Body of pancreas (tissue), 4 donors: ENCODE measurements around the gene MKNK1. TPM values are rescaled to one million over a fixed set of nuclear protein-coding genes. Genes with fewer than 3 reads are reported as not detected.
A peak's percentile ranks its signal among the peaks of the same experiment; 100 is the strongest.

Experiments
- ATAC-seq: fragments of 150-250 bp; one replicate; pipeline ENCODE4 v1.9.1; 2016
- DNase-seq, 4 donors: peaks; one replicate each; pipeline ENCODE4 v3.0.0-alpha.2; 2019
- H3K27ac ChIP-seq, 4 donors: fragments of 200-600 bp; sonication (generic); 1 replicate in 3 of 4; 2 replicates in 1 of 4; pipeline versions ENCODE4 v1.5.1 to v1.6.1; 2016 to 2019; ENCODE audit warnings: mild to moderate bottlenecking in 1 of 4, mixed read lengths in 1 of 4, moderate library complexity in 1 of 4
- H3K27me3 ChIP-seq, 2 donors: fragments of 200-600 bp; sonication (generic); one replicate each; pipeline ENCODE4 v1.6.0; 2016; ENCODE audit warnings: mild to moderate bottlenecking in 1 of 2
- H3K36me3 ChIP-seq, 2 donors: fragments of 200-600 bp; sonication (generic); replicated peaks in 1 of 2; 2 replicates each; pipeline ENCODE4 v1.5.1; 2016; ENCODE audit warnings: low read depth in 2 of 2; ENCODE audit not compliant: insufficient read depth in 1 of 2
- H3K4me1 ChIP-seq: fragments of 200-600 bp; sonication (generic); one replicate; pipeline ENCODE4 v1.6.0; 2016
- H3K4me3 ChIP-seq, 2 donors: fragments of 200-600 bp; sonication (generic); 1 replicate in 1 of 2; 2 replicates in 1 of 2; pipeline ENCODE4 v1.5.1; 2016 to 2019
- H3K9me3 ChIP-seq, 3 donors: fragments of 200-600 bp; sonication (generic); 1 replicate in 2 of 3; 2 replicates in 1 of 3; pipeline ENCODE4 v1.5.1; 2016
- CTCF ChIP-seq, 7 experiments: fragments of 450-650 bp in 4 of 7; fragments of 200-600 bp in 3 of 7; sonication (generic) in 3 of 7; IDR thresholded peaks; one replicate each; pipeline ENCODE4 v1.5.1; 2016 to 2019; ENCODE audit warnings: antibody characterized with exemption in 7 of 7
- POLR2A ChIP-seq, 3 donors: fragments of 450-650 bp; IDR thresholded peaks; one replicate each; pipeline ENCODE4 v1.6.1; 2016; ENCODE audit warnings: antibody characterized with exemption in 3 of 3, mild to moderate bottlenecking in 2 of 3
- WGBS, 2 donors: methylation state at CpG; one replicate each; pipeline ENCODE4 v1.1.5; 2017; 5-methylcytosine and 5-hydroxymethylcytosine counted together
- intact Hi-C: fragments of 100-400 bp; cut with DNase I; formaldehyde crosslinking; loops from one replicate; pipeline ENCODE4 v1.15.1; 2023
- total RNA-seq, 2 donors: library from RNA; depleted of rRNA; stranded (reverse); fragments of >200 nt; gene quantifications; one replicate each; pipeline ENCODE4 v1.1.0, GENCODE V29; 2016

MKNK1 gene
- total RNA-seq, 2 donors from 2014 or later, result 155 to 238 TPM

GRCh38 chr1:46621930-46622329, 17.9 kb upstream of the MKNK1 start:
- 69 to 74% methylated on average over 7 of the region's 7 CpGs for WGBS, 2 donors
- TF ChIP-seq POLR2A (IDR thresholded peaks at IDR 0.05) (no peak), CTCF (IDR thresholded peaks at IDR 0.05) (no peak)
- Histone ChIP-seq H3K36me3 (no peaks in the 10 kb centered on the region), H3K9me3 (no peaks in the 10 kb centered on the region), H3K27me3 (no peaks in the 10 kb centered on the region), H3K27ac (no peak overlapping the region), H3K4me1 (peaks cover 7% of the 10 kb centered on the region), H3K4me3 (no peak overlapping the region)
- no peak for DNase-seq
- ATAC-seq, result no peak
- intact Hi-C loops, result loop anchor here (10.0 kb wide), 1 partner anchor 103 kb away; no protein-coding TSS in a partner anchor

DNA sequence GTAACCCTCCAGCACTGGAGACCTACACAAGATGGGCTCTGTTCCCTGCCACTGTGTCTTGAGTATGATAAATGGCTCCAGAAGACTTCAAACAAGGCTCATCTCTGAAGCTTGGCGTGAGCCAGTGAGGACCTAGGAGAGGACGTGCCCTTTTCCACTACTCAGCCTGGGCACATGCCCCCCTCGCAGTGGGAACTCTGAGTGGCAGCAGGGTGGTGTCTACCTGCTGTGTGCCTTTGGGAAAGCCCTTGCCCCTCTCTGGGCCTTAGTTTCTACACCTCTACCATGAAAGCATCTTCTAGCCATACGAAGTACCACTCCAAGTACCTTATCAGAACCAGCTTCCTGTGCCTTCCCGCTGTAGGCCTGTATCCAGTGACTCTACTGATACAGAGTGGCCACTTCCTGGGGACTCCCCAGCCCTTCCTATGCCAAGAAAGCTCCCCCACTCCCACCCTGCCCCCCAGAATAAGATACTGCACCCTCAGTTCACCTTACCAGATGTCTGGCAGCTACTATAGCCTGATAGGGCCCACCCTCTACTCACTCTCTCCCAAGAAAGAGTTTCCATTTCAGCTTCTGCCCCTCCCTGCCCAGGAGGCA, 15.7 kb upstream of the MKNK1 start:
- no peak for DNase-seq
- no peak for ATAC-seq
- Histone ChIP-seq H3K27ac (no peak overlapping the region), H3K9me3 (no peaks in the 10 kb centered on the region), H3K4me3 (no peak overlapping the region), H3K36me3 (no peaks in the 10 kb centered on the region), H3K27me3 (no peaks in the 10 kb centered on the region), H3K4me1 (peaks cover 22% of the 10 kb centered on the region)
- no peak for TF ChIP-seq CTCF (IDR thresholded peaks at IDR 0.05)
- no peak for TF ChIP-seq POLR2A (IDR thresholded peaks at IDR 0.05)
- intact Hi-C loops, result loop anchor here (10.0 kb wide), 1 partner anchor 105 kb away; no protein-coding TSS in a partner anchor
- WGBS, 2 donors, result 96 to 98% methylated on average over 5 of the region's 5 CpGs

DNA sequence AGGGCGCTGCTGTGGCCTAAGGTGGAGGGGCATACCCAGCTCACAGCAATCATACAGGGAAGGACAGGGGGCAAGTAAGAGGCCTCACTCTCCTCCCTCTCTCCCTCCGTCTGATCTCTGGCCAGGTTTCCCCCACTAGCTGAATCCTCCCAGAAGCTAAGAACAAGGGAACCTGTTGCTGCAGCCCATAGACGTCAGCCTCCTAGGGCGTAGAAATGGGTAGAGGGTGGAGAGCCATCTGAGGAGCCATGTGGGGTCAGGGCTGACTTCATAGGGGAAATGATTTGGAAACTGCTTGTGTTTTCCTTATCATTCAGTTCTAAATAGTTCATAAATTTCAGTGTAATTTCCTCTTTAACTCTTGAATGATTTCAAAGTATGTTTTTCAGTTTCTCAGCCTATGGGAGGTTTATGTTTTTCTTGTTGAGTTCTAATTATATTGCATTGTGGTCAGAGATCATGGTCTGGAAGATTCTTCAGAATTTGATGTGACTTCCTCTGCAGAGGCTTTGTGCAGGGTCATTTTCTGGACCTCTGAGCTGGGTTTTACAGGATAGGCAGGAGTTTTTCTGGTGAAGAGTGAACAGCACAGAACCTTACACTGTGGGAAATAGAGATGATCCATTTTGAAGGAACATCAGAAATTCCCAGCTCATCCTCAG, 14.8 kb upstream of the MKNK1 start:
- H3K4me3 ChIP-seq, result no peak overlapping the region
- intact Hi-C loops, result no loop called here
- TF ChIP-seq CTCF (IDR thresholded peaks at IDR 0.05), result no peak
- no peak for TF ChIP-seq POLR2A (IDR thresholded peaks at IDR 0.05)

DNA sequence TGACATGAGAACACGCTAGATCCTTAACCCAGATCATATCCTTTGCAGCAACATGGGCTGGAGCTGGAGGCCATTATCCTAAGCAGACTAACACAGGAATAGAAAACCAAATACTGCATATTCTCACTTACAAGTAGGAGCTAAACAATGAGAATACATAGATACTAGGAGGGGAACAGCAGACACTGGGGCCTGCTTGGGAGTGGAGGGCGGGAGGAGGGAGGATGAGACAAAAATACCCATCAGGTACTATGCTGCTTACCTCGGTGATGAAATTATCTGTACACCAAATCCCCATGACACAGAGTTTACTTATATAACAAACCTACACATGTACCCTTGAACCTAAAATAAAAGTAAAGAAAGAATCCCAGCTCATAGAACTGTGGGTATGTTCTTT, 13.8 kb upstream of the MKNK1 start:
- Histone ChIP-seq H3K36me3 (no peaks in the 10 kb centered on the region), H3K4me1 (peaks cover 41% of the 10 kb centered on the region), H3K9me3 (no peaks in the 10 kb centered on the region), H3K27me3 (no peaks in the 10 kb centered on the region), H3K27ac (peak overlapping the region in 1 of 4 donors; percentile 90), H3K4me3 (no peak overlapping the region)
- WGBS, 2 donors, result 79 to 80% methylated on average over 3 of the region's 3 CpGs
- no peak for TF ChIP-seq POLR2A (IDR thresholded peaks at IDR 0.05)
- TF ChIP-seq CTCF (IDR thresholded peaks at IDR 0.05), result no peak
- intact Hi-C loops, result no loop called here
- DNase-seq, result no peak
- ATAC-seq, result no peak

More for the DNA sequence above, 14.8 kb upstream of the MKNK1 start:
- ATAC-seq (no peak), DNase-seq (no peak)
- Histone ChIP-seq H3K9me3 (no peaks in the 10 kb centered on the region), H3K27me3 (no peaks in the 10 kb centered on the region), H3K27ac (no peak overlapping the region), H3K4me1 (peaks cover 31% of the 10 kb centered on the region), H3K36me3 (no peaks in the 10 kb centered on the region)
- WGBS, 2 donors, result 80 to 87% methylated on average over 4 of the region's 4 CpGs
